HepG2 (cell line): ENCODE data around the gene SLC29A2. TPM values are rescaled to one million over a fixed set of nuclear protein-coding genes. Genes with fewer than 3 reads are reported as not detected.

Experiments used
- ATAC-seq: fragments of 200-7000 bp; cut with Tn5 transposase; 3 replicates; pipeline ENCODE4 v1.9.1; 2020; ENCODE audit warnings: mild to moderate bottlenecking, moderate library complexity
- Bru-seq: library from RNA; stranded (reverse); fragments of 400-500 nt; gene quantifications from one replicate; lab custom pipeline; 2021; lab: Mats Ljungman, UMichigan
- BruChase-seq, 2 experiments: library from RNA; stranded (reverse); fragments of 400-500 nt; gene quantifications; one replicate each; lab custom pipeline; 2021; lab: Mats Ljungman, UMichigan
- BruUV-seq: library from RNA; stranded (reverse); fragments of 400-500 nt; replicated peaks from 2 replicates; lab custom pipeline; 2021; lab: Mats Ljungman, UMichigan
- CTCF ChIA-PET: fragments of 300-600 bp; formaldehyde crosslinking; extraction: SDS; loops from one replicate; lab custom pipeline; 2021; ENCODE audit warnings: low total read pairs, inconsistent platforms, low intra/inter-chr PET ratio; lab: Yijun Ruan, JAX
- POLR2A ChIA-PET: fragments of 350-600 bp; sonication (Branson Sonifier 250); formaldehyde crosslinking; loops from one replicate; lab custom pipeline; 2020; ENCODE audit warnings: antibody characterized with exemption, inconsistent platforms; lab: Yijun Ruan, JAX
- DNase-seq: peaks from one replicate; pipeline ENCODE4 v3.0.0-alpha.2; 2015; ENCODE audit warnings: low spot score
- FAIRE-seq: peaks from 3 replicates; lab custom pipeline; 2011; peaks lifted over from hg19 to GRCh38; lab: Jason Lieb, UNC
- H2AFZ ChIP-seq: one replicate; pipeline ENCODE4 v1.6.1; 2011; ENCODE audit warnings: low read length, inconsistent platforms
- H3K27ac ChIP-seq: fragments of 300-600 bp; 3 replicates; pipeline ENCODE4 v1.8.0; 2011; ENCODE audit warnings: mixed run types, mild to moderate bottlenecking, mixed read lengths, low read length, inconsistent platforms; ENCODE audit not compliant: insufficient read depth; ENCODE audit errors: extremely low read length
- H3K27me3 ChIP-seq, 2 experiments: fragments of 200-600 bp in 1 of 2; 2 replicates in 1 of 2; 3 replicates in 1 of 2; pipeline versions ENCODE4 v1.6.0 to v1.8.0; 2011; ENCODE audit warnings: low read length in 2 of 2, mild to moderate bottlenecking in 2 of 2, moderate library complexity in 2 of 2, inconsistent platforms in 1 of 2; ENCODE audit not compliant: insufficient read depth in 2 of 2, control insufficient read depth in 1 of 2
- H3K36me3 ChIP-seq, 2 experiments: fragments of 200-600 bp in 1 of 2; replicated peaks in 1 of 2; 2 replicates in 1 of 2; 3 replicates in 1 of 2; pipeline versions ENCODE4 v1.5.1 to v1.8.0; 2011; ENCODE audit warnings: low read length in 2 of 2, inconsistent platforms in 1 of 2; ENCODE audit not compliant: insufficient read depth in 2 of 2, control insufficient read depth in 1 of 2
- H3K4me1 ChIP-seq: 2 replicates; pipeline ENCODE4 v1.5.1; 2012; ENCODE audit warnings: low read length, inconsistent platforms; ENCODE audit not compliant: insufficient read depth
- H3K4me2 ChIP-seq: 2 replicates; pipeline ENCODE4 v1.6.0; 2011; ENCODE audit warnings: low read depth, low read length, inconsistent platforms
- H3K4me3 ChIP-seq, 3 experiments: fragments of 200-600 bp in 1 of 3; sonication (generic), shearing (Covaris generic) in 1 of 3; replicated peaks in 1 of 3; 2 replicates each; pipeline ENCODE4 v1.5.1; 2011 to 2016; ENCODE audit warnings: low read length in 3 of 3, inconsistent platforms in 2 of 3, low read depth in 2 of 3, mild to moderate bottlenecking in 2 of 3, control low read depth in 1 of 3, mixed read lengths in 1 of 3; ENCODE audit not compliant: insufficient read depth in 1 of 3
- H3K79me2 ChIP-seq: one replicate; pipeline ENCODE4 v1.6.1; 2011; ENCODE audit warnings: low read length, inconsistent platforms; ENCODE audit not compliant: insufficient read depth
- H3K9ac ChIP-seq: 2 replicates; pipeline ENCODE4 v1.6.0; 2011; ENCODE audit warnings: mild to moderate bottlenecking, low read depth, low read length, inconsistent platforms; ENCODE audit not compliant: insufficient read depth
- H3K9me3 ChIP-seq: 2 replicates; pipeline ENCODE4 v1.5.1; 2012; ENCODE audit warnings: mild to moderate bottlenecking, low read length
- H4K20me1 ChIP-seq: 2 replicates; pipeline ENCODE4 v1.6.0; 2011; ENCODE audit warnings: inconsistent platforms, mild to moderate bottlenecking, low read length, moderate library complexity; ENCODE audit not compliant: insufficient read depth
- ARID5B ChIP-seq: IDR thresholded peaks from 2 replicates; pipeline ENCODE4 v1.4.0; 2020; ENCODE audit warnings: mild to moderate bottlenecking, missing genetic modification reagents
- ATAD3A ChIP-seq: sonication (generic); formaldehyde crosslinking; IDR thresholded peaks from 2 replicates; pipeline ENCODE4 v1.4.0; 2020; ENCODE audit warnings: missing genetic modification reagents
- ATF1 ChIP-seq: IDR thresholded peaks from 2 replicates; pipeline ENCODE4 v1.6.1; 2016; ENCODE audit warnings: mild to moderate bottlenecking, control low read depth
- GABPA ChIP-seq, 2 experiments: IDR thresholded peaks; 2 replicates each; pipeline ENCODE4 v1.6.1; 2011 to 2016; ENCODE audit warnings: low read depth in 2 of 2, low read length in 1 of 2, missing biosample characterization in 1 of 2, missing genetic modification characterization in 1 of 2
- SATB2 ChIP-seq: sonication (generic); formaldehyde crosslinking; IDR thresholded peaks from 2 replicates; pipeline ENCODE4 v1.5.0; 2020; ENCODE audit warnings: missing genetic modification reagents
- ZBTB3 ChIP-seq: sonication (generic); formaldehyde crosslinking; IDR thresholded peaks from 2 replicates; pipeline ENCODE4 v1.4.0; 2020; ENCODE audit warnings: low read depth, mild to moderate bottlenecking, moderate library complexity, missing genetic modification reagents, borderline replicate concordance
- ZGPAT ChIP-seq: IDR thresholded peaks from 2 replicates; pipeline ENCODE4 v1.6.1; 2016; ENCODE audit warnings: mild to moderate bottlenecking
- ZMYM4 ChIP-seq: sonication (generic); formaldehyde crosslinking; IDR thresholded peaks from 2 replicates; pipeline ENCODE4 v1.8.1; 2023; ENCODE audit warnings: mild to moderate bottlenecking, missing genetic modification reagents
- ZNF317 ChIP-seq: sonication (generic); formaldehyde crosslinking; IDR thresholded peaks from 2 replicates; pipeline ENCODE4 v1.5.0; 2020; ENCODE audit warnings: mild to moderate bottlenecking, missing genetic modification reagents
- ZNF737 ChIP-seq: sonication (generic); formaldehyde crosslinking; IDR thresholded peaks from 2 replicates; pipeline ENCODE4 v1.5.0; 2020; ENCODE audit warnings: missing genetic modification reagents, mild to moderate bottlenecking, borderline replicate concordance
- ZSCAN29 ChIP-seq: sonication (generic); formaldehyde crosslinking; conservative IDR thresholded peaks from 2 replicates; pipeline ENCODE4 v1.4.0; 2020; ENCODE audit warnings: mild to moderate bottlenecking, missing genetic modification reagents
- WGBS: methylation state at CpG from one replicate; pipeline ENCODE4 v1.1.6; 2017; ENCODE audit warnings: low lambda C conversion rate; 5-methylcytosine and 5-hydroxymethylcytosine counted together
- in situ Hi-C: cut with HindIII; loops from 2 replicates; pipeline ENCODE4 v1.10.0; 2017; ENCODE audit warnings: low pct_unique_long_range_greater_than_20kb; ENCODE audit not compliant: extremely low pct_ligation_motif_present
- intact Hi-C: fragments of 100-400 bp; cut with micrococcal nuclease; formaldehyde crosslinking; loops from one replicate; pipeline ENCODE4 v1.10.0; 2022; ENCODE audit not compliant: unreplicated experiment
- long read RNA-seq, 2 experiments: library from RNA in 1 of 2; library from polyadenylated mRNA in 1 of 2; stranded (forward) in 1 of 2; unstranded in 1 of 2; transcript quantifications; one replicate each; pipeline ENCODE4 v2.0.0, GENCODE V29; 2019 to 2022
- polyA minus RNA-seq, 3 experiments: library from RNA; depleted of rRNA, polyadenylated mRNA; stranded (reverse); fragments of >200 nt; gene quantifications; 2 replicates each; pipeline ENCODE4 v1.2.3, GENCODE V29; 2011; ENCODE audit warnings: low replicate concordance in 1 of 3
- polyA plus RNA-seq, 8 experiments: library from polyadenylated mRNA; depleted of rRNA in 3 of 8; stranded (reverse) in 7 of 8; unstranded in 1 of 8; fragments of >200 nt; fragmentation: Illumina TruSeq in 4 of 8; extraction: Trizol in 4 of 8; gene quantifications; 2 replicates each; pipeline versions ENCODE4 v1.2.1 to v1.2.3, GENCODE V29; 2011 to 2016; ENCODE audit warnings: low read depth in 4 of 8, missing spikeins in 1 of 8, mixed read lengths in 1 of 8; ENCODE audit not compliant: insufficient read depth in 1 of 8
- total RNA-seq, 5 experiments: library from RNA; depleted of rRNA; stranded (reverse); fragments of >200 nt; fragmentation: Illumina TruSeq; extraction: Trizol; gene quantifications; 2 replicates each; pipeline ENCODE4 v1.2.3, GENCODE V29; 2016; ENCODE audit warnings: low read depth in 1 of 5
- TF ChIP-seq, protein P1 (sequence below): sonication (generic); formaldehyde crosslinking; IDR thresholded peaks from 2 replicates; pipeline ENCODE4 v1.4.0; 2020; ENCODE audit warnings: mild to moderate bottlenecking, missing genetic modification reagents

SLC29A2 gene
- total RNA-seq (2016; rRNA removed; fragmentation: Illumina TruSeq; extraction: Trizol), result 0.49 and 0.66 TPM in 2 replicates
- total RNA-seq (2016; cell fraction: cytosol; rRNA removed; fragmentation: Illumina TruSeq; extraction: Trizol; ENCODE audit: low read depth), result 0.09 and 0.30 TPM in 2 replicates
- total RNA-seq (2016; cell fraction: insoluble cytoplasmic fraction; rRNA removed; fragmentation: Illumina TruSeq; extraction: Trizol), result 0.18 and 0.71 TPM in 2 replicates
- 0.31 and 0.41 TPM in 2 replicates for total RNA-seq (2016; cell fraction: membrane; rRNA removed; fragmentation: Illumina TruSeq; extraction: Trizol)
- 0.63 and 0.81 TPM in 2 replicates for total RNA-seq (2016; cell fraction: nucleus; rRNA removed; fragmentation: Illumina TruSeq; extraction: Trizol)
- polyA plus RNA-seq (2011; rRNA removed), result 0.56 and 0.63 TPM in 2 replicates
- polyA plus RNA-seq (2011; cell fraction: cytosol; rRNA removed), result 0.25 and 0.27 TPM in 2 replicates
- 5.0 and 6.0 TPM in 2 replicates for polyA plus RNA-seq (2011; cell fraction: nucleus; rRNA removed)
- 0.80 and 1.1 TPM in 2 replicates for polyA plus RNA-seq (2012)
- polyA plus RNA-seq (2016; cell fraction: cytosol; fragmentation: Illumina TruSeq; extraction: Trizol; ENCODE audit: low read depth), result 0.14 and 0.24 TPM in 2 replicates
- polyA plus RNA-seq (2016; cell fraction: insoluble cytoplasmic fraction; fragmentation: Illumina TruSeq; extraction: Trizol; ENCODE audit: low read depth), result 0.30 and 0.32 TPM in 2 replicates
- polyA plus RNA-seq (2016; cell fraction: membrane; fragmentation: Illumina TruSeq; extraction: Trizol; ENCODE audit: low read depth), result 0.43 and 0.56 TPM in 2 replicates
- polyA plus RNA-seq (2016; cell fraction: nucleus; fragmentation: Illumina TruSeq; extraction: Trizol; ENCODE audit: insufficient read depth, low read depth), result 2.4 TPM in 2 replicates
- 0.28 and 27.8 TPM in 2 replicates for polyA minus RNA-seq (2011; rRNA and poly(A)+ RNA removed; ENCODE audit: low replicate concordance)
- polyA minus RNA-seq (2011; cell fraction: cytosol; rRNA and poly(A)+ RNA removed), result 0.49 and 0.88 TPM in 2 replicates
- 0.25 and 0.64 TPM in 2 replicates for polyA minus RNA-seq (2011; cell fraction: nucleus; rRNA and poly(A)+ RNA removed)
- percentile 32 among the genes with signal in this experiment for Bru-seq, nascent RNA
- percentile 42 among the genes with signal in this experiment for BruChase-seq, experiment 1, labeled RNA remaining after a 6-hour chase
- BruChase-seq, experiment 2, labeled RNA remaining after a 2-hour chase, result percentile 32 among the genes with signal in this experiment
- long read RNA-seq, experiment 1, partial matches to known transcripts, result 0 of 1 reads
- long read RNA-seq, experiment 1, other reads (novel, unspliced or antisense), result 1 of 1 reads
- long read RNA-seq, experiment 2, partial matches to known transcripts, result 0 of 1 reads
- long read RNA-seq, experiment 2, other reads (novel, unspliced or antisense), result 1 of 1 reads

GRCh38 chr11:66371627-66372415, at the start of gene SLC29A2:
Gene SLC29A2, minus strand, starts transcription at chr11:66371760. Its CDS starts 169 bp downstream, at chr11:66371591.
- in situ Hi-C loops, result no loop called here
- TSS peak; percentile 79 for BruUV-seq
- TF ChIP-seq, protein P1, sequence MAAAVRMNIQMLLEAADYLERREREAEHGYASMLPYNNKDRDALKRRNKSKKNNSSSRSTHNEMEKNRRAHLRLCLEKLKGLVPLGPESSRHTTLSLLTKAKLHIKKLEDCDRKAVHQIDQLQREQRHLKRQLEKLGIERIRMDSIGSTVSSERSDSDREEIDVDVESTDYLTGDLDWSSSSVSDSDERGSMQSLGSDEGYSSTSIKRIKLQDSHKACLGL (CRISPR knock-in tag), result no peak
- TF ChIP-seq ZBTB3 (CRISPR knock-in tag), result no peak
- no peak for TF ChIP-seq ZMYM4
- no peak for TF ChIP-seq GABPA (IDR thresholded peaks at IDR 0.05; ENCODE audit: low read depth, low read length)
- peak; percentile 6; the same call in 1 of the 2 replicates for TF ChIP-seq GABPA (CRISPR knock-in tag; IDR thresholded peaks at IDR 0.05; ENCODE audit: low read depth)
- TF ChIP-seq ARID5B, result peak; percentile 5; the same call in 1 of the 2 replicates
- TF ChIP-seq ATF1 (CRISPR knock-in tag), result no peak
- peak; percentile 54; the same call in 1 of the 2 replicates for TF ChIP-seq ZGPAT (CRISPR knock-in tag)
- no peak for TF ChIP-seq ATAD3A (CRISPR knock-in tag)
- no peak for TF ChIP-seq ZNF737 (CRISPR knock-in tag)
- no peak for TF ChIP-seq ZNF317 (CRISPR knock-in tag)
- no peak for TF ChIP-seq ZSCAN29 (CRISPR knock-in tag)
- TF ChIP-seq SATB2 (CRISPR knock-in tag), result no peak

More at GRCh38 chr11:66371627-66372415, at the start of gene SLC29A2:
- H3K9me3 ChIP-seq, result no peaks in the 10 kb centered on the region
- FAIRE-seq, result no peak
- H3K4me2 ChIP-seq, result peak within 1 kb of the TSS; percentile 92
- H2AFZ ChIP-seq, result no peak within 1 kb of the TSS
- H3K79me2 ChIP-seq, result no peaks in the 10 kb centered on the region
- 2% methylated on average over 13 of the region's 72 CpGs for whole genome bisulfite sequencing
- CTCF ChIA-PET, result no interaction called here
- peak; percentile 63 for ATAC-seq
- peaks cover 0 to 7% of the 10 kb centered on the region in 2 experiments; a peak in 1 of 5 replicates for H3K27me3 ChIP-seq
- H3K4me3 ChIP-seq, result peak within 1 kb of the TSS; percentile 64 to 75 (median 72)
- peak within 1 kb of the TSS; percentile 71 for H3K9ac ChIP-seq
- intact Hi-C loops, result no loop called here
- no peak for DNase-seq
- peaks cover 31% of the 10 kb centered on the region for H3K4me1 ChIP-seq
- H4K20me1 ChIP-seq, result no peaks in the 10 kb centered on the region; the same call in 1 of the 2 replicates
- no peaks in the 10 kb centered on the region for H3K36me3 ChIP-seq
- H3K27ac ChIP-seq, result peak within 1 kb of the TSS; percentile 41
- POLR2A ChIA-PET, result interaction anchor here (0.8 to 2.1 kb wide), 3 partner anchors 23 to 59 kb away, joined by 3 to 6 read pairs (median 5); partner anchors contain the start of gene RIN1
